Measurements from ENCODE around the gene GXYLT1. TPM values are rescaled to one million over a fixed set of nuclear protein-coding genes. Genes with fewer than 3 reads are reported as not detected.
A peak's percentile ranks its signal among the peaks of the same experiment; 100 is the strongest.

Gene GXYLT1
- total RNA-seq, 3 donors from 2014 or later = 7.4 to 8.8 (median 8.5) TPM

GRCh38 chr12:42162965-42163364 lies 18.3 kb upstream of the GXYLT1 start:
- intact Hi-C loops (cut with DNase I, micrococcal nuclease) = no loop called here
- Histone ChIP-seq H3K9me3 (no peaks in the 10 kb centered on the region), H3K36me3 (ENCODE audit: low read depth) (no peaks in the 10 kb centered on the region), H3K4me1 (ENCODE audit: low read depth) (no peaks in the 10 kb centered on the region), H3K4me3 (no peak overlapping the region)
- TF ChIP-seq, protein P1, sequence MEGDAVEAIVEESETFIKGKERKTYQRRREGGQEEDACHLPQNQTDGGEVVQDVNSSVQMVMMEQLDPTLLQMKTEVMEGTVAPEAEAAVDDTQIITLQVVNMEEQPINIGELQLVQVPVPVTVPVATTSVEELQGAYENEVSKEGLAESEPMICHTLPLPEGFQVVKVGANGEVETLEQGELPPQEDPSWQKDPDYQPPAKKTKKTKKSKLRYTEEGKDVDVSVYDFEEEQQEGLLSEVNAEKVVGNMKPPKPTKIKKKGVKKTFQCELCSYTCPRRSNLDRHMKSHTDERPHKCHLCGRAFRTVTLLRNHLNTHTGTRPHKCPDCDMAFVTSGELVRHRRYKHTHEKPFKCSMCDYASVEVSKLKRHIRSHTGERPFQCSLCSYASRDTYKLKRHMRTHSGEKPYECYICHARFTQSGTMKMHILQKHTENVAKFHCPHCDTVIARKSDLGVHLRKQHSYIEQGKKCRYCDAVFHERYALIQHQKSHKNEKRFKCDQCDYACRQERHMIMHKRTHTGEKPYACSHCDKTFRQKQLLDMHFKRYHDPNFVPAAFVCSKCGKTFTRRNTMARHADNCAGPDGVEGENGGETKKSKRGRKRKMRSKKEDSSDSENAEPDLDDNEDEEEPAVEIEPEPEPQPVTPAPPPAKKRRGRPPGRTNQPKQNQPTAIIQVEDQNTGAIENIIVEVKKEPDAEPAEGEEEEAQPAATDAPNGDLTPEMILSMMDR (IDR thresholded peaks at IDR 0.05) = no peak
- ATAC-seq (no peak), DNase-seq (no peak)

DNA sequence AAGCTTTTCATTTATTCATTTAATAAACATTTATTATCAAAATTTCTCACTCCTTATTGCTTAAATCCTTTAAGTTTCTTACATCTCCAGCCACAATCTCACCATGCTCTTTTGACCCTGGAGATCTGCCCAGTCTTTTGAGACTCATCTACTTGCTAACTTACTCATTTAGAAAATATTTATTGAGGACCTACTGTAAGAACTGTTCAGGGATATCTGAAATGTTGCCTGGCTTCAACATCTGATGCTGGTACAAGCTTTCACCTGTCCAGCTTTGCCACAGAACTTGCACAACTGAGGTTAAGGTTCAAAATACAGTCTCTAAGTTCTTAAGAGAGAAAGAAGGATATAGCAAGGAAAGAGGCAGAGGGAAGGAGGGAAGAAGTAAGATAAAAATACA lies 17.5 kb upstream of the GXYLT1 start:
- H3K36me3 ChIP-seq (ENCODE audit: low read depth) = no peaks in the 10 kb centered on the region
- ATAC-seq (no peak), DNase-seq (no peak)
- no peaks in the 10 kb centered on the region for H3K9me3 ChIP-seq
- intact Hi-C loops (cut with DNase I, micrococcal nuclease) = no loop called here
- H3K4me3 ChIP-seq = no peak overlapping the region
- TF ChIP-seq, protein P1 (IDR thresholded peaks at IDR 0.05) = no peak
- no peaks in the 10 kb centered on the region for H3K4me1 ChIP-seq (ENCODE audit: low read depth)

DNA sequence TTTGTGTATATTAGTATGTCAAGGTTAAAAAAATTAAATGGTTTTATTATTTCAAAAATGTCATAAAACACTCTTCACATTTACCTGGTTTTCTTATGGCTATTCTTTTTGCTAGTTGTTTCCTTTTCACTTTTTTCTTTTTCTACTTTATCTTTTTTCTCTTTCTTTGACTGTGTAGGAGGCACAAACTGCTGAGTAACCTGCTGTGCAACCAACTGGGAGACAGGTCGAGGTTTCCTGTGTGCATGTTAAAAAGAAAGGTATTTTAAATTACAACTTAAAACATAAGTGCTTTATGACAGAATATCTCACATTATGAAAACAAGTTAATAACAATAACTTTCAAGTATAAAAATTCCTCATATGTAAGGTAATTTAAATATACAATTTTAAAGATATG lies 16.9 kb upstream of the GXYLT1 start:
- ATAC-seq (no peak), DNase-seq (no peak)
- no peaks in the 10 kb centered on the region for H3K9me3 ChIP-seq
- no peaks in the 10 kb centered on the region for H3K36me3 ChIP-seq (ENCODE audit: low read depth)
- intact Hi-C loops (cut with DNase I, micrococcal nuclease) = no loop called here
- H3K4me3 ChIP-seq = no peak overlapping the region
- no peaks in the 10 kb centered on the region for H3K4me1 ChIP-seq (ENCODE audit: low read depth)
- TF ChIP-seq, protein P1 (IDR thresholded peaks at IDR 0.05) = no peak

GRCh38 chr12:42156232-42156631 lies 11.6 kb upstream of the GXYLT1 start:
- Histone ChIP-seq H3K9me3 (no peaks in the 10 kb centered on the region), H3K4me1 (ENCODE audit: low read depth) (no peaks in the 10 kb centered on the region), H3K4me3 (no peak overlapping the region), H3K36me3 (ENCODE audit: low read depth) (no peaks in the 10 kb centered on the region)
- ATAC-seq (no peak), DNase-seq (no peak)
- TF ChIP-seq, protein P1 (IDR thresholded peaks at IDR 0.05) = no peak
- intact Hi-C loops (cut with DNase I, micrococcal nuclease) = no loop called here

GRCh38 chr12:42145552-42146215 lies 1.0 kb upstream of the GXYLT1 start:
- TF ChIP-seq, protein P1 (IDR thresholded peaks at IDR 0.05) = no peak

More at GRCh38 chr12:42145552-42146215, 1.0 kb upstream of the GXYLT1 start:
- intact Hi-C loops (cut with DNase I, micrococcal nuclease) = loop anchor here (10.0 kb wide), 1 partner anchor 179 kb away; the partner anchor contains the start of genes PPHLN1 (in 2 of the 2) and ZCRB1 (in 2 of the 2)
- Histone ChIP-seq H3K9me3 (no peaks in the 10 kb centered on the region), H3K4me1 (ENCODE audit: low read depth) (peaks cover 8% of the 10 kb centered on the region), H3K4me3 (no peak overlapping the region), H3K36me3 (ENCODE audit: low read depth) (no peaks in the 10 kb centered on the region)
- DNase-seq (peak in 1 of 3 donors; percentile 38), ATAC-seq (peak; percentile 9)

Measured in mucosa of descending colon (tissue), 3 donors.